ENCODE results near the gene PLEKHD1.

Gene PLEKHD1

DNA sequence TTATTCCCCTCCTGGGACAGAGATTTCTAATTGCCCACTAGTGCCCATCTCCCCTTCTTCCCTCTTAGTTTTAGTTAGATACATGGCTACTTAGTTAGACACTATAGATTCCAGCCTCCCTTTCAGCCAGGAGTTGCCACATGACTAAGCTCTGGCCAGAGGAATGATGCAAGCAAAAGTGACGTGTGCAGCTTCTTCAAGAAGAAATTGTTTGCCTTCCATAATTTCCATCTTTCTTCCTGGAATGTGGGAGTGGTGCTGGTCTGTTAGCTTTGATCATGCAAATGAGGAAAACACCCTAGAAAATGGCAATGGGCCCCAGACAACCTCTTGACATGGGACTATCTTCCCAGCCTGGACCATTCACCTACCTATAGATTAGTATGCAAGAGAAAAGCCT lies 68.7 kb downstream of the PLEKHD1 start:
- no peak for DNase-seq

DNA sequence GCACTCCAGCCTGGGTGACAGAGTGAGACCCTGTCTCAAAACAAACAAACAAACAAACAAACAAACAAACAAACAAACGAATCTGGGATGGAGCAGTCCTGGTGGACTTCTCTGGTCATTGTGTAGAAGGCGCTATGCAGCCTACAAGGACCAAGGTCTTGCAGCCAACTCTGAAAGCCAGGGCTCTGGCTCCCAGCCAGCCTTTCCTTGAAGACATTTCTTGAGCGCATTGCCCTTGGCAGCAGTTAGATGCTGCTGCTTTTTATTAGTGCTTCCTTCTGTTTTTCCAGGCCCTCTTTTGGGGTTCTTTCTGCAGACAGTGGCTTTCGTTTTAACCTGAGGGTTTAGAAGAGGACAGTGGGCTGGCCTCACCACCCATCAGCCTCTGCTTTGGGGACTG lies 70.0 kb downstream of the PLEKHD1 start:
- DNase-seq = no peak

DNA sequence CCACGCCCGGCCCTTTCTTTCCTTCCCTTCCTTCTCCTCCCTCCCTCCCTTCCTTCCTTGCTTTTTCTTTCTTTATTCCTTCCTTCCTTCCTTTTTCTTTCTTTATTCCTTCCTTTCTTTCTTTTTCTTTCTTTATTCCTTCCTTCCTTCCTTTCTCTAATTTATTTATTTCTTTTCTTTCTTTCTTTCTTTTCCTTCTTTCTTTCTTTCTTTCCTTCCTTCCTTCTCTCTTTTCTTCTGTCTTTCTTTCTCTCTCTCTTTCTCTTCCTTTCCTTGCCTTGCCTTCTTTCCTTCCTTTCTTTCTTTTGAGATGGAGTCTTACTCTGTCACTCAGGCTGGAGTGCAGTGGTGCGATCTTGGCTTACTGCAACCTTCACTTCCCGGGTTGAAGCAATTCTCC lies 74.2 kb downstream of the PLEKHD1 start:
- DNase-seq = no peak

DNA sequence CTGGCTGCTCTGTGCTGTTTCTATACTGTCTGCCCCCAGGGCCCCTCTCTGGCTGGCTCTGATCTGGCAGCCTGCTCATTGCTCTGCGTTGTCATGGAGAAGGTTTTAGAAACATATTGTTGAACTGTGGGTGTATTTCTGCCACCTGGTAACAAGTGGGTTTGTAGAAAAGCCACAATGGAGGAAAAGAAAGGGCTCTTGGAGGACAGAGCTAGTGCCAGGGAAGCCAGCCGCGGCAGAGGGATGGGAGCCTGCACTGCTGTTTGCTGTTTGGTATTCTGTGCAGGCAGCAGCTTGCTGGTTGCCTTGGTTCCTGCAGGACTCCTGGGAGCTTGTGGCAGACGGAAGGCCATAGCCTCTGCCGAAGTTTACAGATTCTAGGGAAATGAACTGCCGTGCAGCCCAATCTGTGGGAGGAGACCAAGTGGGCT lies 75.1 kb downstream of the PLEKHD1 start:
- no peak for DNase-seq

DNA sequence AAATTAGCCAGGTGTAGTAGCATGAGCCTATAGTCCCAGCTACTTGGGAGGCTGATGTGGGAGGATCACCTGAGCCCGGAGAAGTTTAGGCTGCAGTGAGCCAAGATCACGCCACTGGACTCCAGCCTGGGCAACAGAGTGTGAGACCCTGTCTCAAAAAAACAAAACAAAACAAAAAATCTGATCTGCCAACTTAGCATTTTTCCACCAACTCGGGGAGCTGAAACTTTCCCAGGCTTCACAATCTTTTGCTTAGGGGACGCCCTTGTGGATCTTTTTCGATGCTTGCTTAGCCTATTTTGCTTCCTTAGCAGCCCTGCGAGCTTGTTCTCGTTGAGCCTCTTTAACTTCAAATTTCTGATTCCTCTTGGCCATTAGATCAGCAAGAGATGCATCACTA lies 76.3 kb downstream of the PLEKHD1 start:
- no peak for DNase-seq

DNA sequence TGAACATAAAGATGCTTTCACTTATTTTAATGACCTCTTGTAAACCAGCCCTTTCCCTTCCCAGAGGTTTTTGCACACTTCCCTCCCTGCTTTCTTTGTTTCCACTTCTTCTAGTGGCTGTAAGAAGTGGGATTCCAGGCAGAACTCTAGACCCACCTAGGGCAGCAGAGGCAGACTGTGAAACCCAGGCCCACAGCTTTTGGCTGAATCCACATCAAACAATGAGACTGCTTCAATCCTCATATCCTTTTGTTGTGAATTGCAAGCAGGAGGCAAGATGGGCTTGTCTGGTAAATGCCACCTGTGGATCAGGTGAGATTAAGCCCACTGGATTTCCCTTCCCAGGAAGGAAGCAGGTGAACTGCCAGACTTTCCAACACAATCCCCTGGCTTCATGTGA lies 77.4 kb downstream of the PLEKHD1 start:
- DNase-seq = no peak

DNA sequence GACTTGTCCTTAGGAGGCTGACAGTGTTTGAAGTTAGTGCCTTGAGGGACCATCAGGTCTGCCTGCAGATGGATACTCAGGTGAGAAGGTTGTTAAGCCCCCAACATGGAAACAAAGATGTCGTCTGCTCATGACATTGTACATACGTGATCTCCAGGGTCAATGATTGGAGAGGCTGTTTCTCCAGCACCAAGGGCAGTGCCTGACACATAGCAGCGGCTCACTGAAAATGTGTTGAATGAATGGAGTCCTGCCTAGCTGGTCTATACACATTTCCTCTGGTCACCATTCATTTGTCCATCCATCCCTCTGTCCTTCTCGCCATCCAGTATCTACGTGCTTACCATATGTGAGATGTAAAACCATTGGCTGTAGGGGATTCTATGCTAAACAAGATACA lies 83.0 kb downstream of the PLEKHD1 start:
- DNase-seq = no peak

DNA sequence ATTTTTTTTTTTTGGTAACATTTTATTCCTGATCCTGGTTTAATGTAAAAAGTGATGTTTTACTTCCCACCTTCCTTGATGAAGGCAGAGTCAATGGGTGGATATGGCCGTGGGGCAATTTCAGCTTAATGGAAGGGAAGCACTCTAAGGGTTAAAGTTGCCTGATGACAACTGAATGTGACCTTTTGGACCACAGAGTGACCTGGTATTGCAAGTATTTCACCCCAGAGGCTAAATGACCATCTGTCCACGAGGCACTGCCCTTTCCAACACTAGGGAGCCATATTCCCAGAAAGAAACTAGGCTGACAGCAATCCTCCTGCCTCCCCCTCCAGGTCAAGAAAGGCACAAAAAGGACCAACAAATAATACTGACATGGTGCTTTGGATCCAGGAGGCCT lies 85.3 kb downstream of the PLEKHD1 start:
- DNase-seq = no peak

DNA sequence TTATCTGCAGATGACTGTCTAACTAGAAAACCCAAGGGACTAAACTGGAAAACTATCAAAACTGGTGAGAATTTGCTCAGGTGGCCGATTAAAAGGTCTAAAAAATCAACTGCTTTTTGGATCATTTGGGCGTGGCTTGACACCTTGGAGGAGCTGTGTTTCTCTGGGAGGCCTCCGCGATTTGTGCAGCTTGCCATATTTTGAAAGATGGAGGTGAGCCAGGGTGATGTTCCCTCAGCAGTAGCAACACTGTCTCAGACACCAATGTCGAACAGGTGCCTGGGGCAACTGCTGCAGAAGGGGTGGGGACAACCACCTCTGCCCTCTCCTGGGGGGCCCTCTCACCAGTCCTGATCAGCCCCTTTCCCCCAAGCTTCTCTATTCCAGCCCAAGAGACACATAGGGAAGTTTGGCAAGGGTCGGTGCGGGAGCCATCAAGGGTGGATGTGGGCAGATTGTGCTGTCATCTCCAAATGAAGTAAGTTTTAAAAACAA lies 86.4 kb downstream of the PLEKHD1 start:
- DNase-seq = no peak

DNA sequence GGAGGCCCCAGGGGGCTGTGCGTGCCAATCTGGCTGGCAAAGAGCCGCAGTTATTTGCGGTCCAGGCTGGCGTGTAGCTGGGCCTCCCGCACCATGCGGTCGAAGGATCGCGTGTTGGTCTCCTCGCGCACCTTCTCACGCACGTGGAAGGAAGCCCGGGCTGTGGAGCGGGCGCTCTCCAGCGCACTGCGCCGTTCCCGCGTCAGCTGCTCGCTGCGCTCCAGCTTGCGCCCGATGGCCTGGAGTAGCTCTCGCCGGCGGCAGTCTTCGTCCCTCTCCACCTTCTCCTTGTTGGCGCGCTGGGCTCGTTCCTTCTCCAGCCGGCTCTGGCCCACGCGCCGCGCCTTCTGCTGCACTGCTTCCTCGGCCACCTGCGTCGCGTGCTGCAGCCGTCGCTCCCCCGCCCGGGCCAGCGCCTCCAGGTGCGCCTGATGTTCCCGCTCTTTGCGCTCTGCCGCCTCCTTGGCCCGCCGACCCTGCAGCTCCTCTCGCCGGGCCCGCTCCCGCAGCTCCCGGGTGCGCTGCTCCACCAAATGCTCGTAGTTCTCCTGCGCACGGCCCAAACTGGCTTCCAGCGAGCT lies 87.0 kb downstream of the PLEKHD1 start:
- DNase-seq = no peak

DNA sequence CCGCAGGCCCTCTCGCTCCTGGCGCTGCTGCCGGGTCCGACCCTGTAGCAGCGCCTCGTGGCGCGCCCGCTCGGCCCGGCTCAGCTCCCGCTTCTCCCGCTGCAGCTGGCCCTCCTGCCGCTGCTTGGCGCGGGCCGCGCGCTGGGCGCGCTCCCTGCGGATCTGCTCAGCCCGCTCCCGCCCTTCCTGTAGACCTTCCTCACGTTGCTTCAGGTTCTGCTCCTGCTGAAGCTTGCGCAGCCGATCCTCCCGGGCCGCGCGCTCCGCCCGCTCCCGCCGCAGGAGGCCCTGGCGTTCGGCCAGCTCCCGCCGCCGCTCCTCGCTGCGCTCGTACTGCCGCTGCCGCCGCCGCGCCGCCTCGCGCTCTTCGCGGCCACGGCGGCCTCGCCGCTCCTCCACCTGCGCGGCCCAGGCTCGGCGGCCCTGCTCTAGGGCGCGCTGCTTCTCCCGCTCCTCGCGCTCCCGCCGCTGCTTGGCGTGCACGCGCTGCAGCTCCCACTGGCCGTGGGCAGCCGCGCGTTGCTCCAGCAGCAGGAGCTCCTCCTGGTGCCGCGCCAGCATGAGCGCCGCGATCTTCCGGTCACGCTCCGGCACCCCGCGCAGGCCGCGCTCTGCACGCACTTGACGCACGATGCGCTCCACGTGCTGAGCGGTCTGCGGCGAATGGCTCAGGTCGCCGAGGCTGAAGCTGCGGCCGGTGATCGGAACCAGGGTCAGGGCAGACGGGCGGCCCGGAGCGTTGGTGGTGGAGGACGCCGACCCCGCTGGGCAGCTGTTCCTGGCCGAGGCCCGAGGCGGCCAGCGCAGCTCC lies 87.7 kb downstream of the PLEKHD1 start:
- DNase-seq = no peak

DNA sequence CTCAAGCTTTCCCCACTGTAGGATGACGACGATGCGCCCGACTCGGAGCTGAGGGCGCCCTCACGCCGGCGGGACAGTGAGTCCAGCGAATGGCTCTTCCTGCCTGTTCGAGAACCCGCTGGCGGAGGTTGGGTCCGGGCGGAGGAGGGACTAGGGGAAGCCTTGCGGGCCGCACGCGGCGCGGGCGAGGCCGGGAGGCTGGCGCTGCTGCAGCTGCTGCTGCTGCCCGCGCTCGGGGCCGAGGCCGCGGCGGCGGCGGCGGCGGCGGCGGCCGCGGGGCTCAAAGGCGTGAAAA lies 88.3 kb downstream of the PLEKHD1 start:
- DNase-seq = no peak

DNA sequence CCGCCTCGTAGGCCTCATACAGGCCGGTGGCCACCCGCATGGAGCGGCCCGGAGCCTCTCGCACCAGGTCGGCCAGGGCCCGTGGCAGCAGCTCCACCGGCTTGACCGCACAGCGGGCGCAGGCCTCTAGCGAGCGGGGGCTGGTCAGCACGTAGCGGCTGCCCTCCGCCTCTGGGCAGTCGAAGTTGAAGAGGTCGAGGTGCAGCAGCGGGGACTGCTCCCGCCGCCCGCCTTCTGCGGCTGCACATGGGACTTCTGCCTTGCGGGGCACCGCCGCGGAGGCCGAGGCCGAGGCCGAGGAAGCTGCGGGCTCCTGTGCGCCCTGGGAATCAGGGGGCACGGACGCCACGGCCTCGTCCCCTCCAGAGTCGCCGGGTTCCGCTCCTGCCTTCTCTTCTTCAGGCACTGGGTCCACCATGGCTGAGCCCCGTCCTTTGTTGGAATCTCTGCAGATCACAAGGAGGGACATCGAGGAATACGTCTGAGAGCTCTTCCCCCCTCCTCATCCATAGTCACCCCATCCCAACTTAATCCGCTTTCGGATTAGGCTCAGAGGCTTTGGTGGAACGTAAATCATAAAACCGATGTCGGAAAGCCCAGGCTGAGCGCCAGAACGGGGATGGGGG lies 88.8 kb downstream of the PLEKHD1 start:
- peak; percentile 8 for DNase-seq

DNA sequence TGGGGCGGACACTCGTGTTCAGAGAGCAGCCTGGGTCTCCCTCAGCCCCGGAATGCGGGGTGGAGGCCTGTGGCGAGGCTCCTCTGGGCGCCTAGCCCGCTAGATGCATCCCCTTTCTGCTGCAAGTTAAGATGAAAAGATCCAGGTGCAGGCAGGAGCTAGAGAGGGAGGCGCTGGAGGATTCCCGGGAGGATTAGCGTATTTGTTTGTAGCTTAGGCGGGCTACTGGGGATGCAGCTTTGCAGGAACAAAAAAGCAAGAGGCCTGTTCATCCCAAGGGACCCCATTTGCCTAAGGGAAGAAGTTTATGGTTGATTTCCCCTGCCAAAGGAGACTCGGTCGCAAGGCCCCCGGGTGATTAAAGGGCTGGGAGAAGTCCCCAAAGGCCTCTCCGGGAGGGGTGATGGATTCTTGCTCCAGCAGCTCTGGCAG lies 89.3 kb downstream of the PLEKHD1 start:
- no peak for DNase-seq

DNA sequence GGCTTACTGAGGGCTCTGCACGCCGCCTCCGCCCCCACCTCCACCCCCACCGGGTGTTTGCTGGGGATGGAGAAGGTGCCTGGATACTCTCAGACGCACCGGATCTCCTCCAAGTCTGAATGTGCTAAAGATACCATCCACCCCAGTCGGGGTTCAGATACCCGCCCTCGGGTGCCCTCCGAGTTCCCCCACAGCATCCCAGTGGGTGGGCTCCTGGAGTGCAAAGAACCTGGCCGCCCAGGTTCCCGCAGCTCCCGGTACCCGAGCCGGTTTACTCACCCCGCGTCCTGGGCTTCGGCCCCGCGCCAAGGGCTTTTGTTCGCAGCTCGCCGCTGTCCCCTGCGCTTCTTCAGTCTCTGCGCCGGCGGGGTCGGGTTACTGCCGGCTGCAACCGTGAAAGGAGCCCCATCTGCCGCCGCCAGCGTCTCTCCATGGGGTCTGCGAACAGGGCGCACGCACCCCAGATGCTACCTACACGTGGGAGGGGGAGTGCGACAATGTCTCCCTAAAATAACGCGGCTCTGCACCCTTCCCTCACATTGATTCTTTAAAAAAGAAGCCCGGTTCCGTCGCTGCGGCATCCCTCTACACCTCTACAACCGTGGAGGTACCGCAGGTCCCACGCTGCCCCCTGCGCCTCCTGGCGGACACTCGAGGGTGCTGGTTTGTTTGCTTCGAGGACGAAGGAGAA lies 89.9 kb downstream of the PLEKHD1 start, which contains the start of gene CCDC177:
CCDC177 (minus strand) TSS at position 609 of the 691 bp plus-strand sequence. CDS start 1,249 bp downstream, outside the sequence.
- DNase-seq = peak; percentile 72

DNA sequence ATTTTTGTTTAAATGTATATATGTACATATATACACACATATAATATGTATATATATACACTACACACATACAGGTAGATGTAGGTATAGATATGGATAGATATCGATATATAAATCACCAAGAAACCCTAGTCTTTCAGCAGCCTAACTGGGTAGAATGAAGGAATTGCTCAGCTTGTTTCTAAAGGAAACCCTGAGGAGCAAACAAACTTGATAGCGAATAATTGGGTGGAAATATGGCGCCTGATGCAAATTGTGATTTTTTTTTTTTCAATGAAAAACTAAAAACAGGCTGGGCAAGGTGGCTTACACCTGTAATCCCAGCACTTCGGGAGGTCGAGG lies 90.4 kb downstream of the PLEKHD1 start:
- DNase-seq = no peak

DNA sequence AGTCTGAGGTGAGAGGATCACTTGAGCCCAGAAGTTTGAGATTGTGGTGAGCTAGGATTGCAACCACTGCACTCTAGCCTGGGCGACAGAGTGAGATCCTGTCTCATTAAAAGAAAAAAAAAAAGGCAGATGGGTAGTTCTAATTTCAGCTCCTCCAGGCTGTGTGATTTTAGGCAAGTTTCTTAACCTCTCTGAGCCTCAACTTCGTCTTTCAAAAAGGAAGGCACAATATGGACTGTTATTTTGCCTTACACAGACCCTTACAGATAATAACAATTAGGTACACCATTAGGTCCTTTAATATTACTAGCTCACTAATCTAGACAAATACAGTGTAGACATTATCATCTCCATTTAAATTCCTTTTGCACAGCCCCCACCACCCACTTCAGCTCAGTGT lies 94.9 kb downstream of the PLEKHD1 start:
- no peak for DNase-seq

DNA sequence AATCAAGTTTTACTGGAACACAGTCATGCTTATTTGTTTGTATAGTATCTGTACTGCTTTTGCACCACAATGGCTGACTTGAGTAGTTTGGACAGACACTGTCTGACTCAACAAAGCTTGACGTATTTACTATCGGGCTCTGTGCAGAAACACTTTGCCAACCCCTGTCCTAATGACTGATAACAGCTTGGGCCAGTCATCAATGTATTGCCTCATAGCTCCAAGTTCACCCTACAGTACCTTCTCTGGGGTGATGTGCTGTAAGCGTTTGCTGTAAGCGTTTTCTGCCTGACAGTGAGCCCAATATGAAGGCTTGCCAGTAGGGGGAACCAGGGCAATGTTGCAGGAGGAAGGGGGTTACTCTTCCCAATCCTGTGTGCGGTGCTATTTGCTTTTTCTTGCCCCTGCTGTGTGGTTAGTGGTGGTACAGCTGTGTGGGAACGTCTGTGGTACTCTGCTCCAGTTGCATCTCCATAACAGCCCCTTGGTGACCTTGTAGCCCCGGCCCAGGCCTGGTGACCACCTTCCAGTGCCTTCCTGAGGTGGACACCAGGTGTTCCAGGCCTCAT lies 95.6 kb downstream of the PLEKHD1 start:
- no peak for DNase-seq
